Measurements from ENCODE around the gene VDR. TPM values are rescaled to one million over a fixed set of nuclear protein-coding genes. Genes with fewer than 3 reads are reported as not detected.

VDR gene
- total and polyA plus RNA-seq, 2 experiments from 2014 or later, result 23.9 to 30.5 TPM

- in situ Hi-C loops (cut with MboI), result no loop called here
- Histone ChIP-seq H3K79me2 (ENCODE audit: insufficient read depth) (no peaks in the 10 kb centered on the region), H3K9me3 (ENCODE audit: low read depth) (no peaks in the 10 kb centered on the region), H3F3A (ENCODE audit: insufficient read depth) (peaks cover 10% of the 10 kb centered on the region), H3K4me1 (ENCODE audit: insufficient read depth) (peaks cover 15% of the 10 kb centered on the region), H3K27ac (no peak overlapping the region), H3K27me3 (replicated peaks; ENCODE audit: insufficient read depth) (no peaks in the 10 kb centered on the region), H2AFZ (no peak overlapping the region), H3K4me3 (no peak overlapping the region), H3K36me3 (ENCODE audit: low read depth) (no peaks in the 10 kb centered on the region), H4K20me1 (ENCODE audit: insufficient read depth) (no peaks in the 10 kb centered on the region), H3K9ac (no peak overlapping the region), H3K9me2 (ENCODE audit: insufficient read depth) (no peaks in the 10 kb centered on the region), H3K4me2 (ENCODE audit: unreplicated experiment) (peak overlapping the region; percentile 5)
- TF ChIP-seq EZH2phosphoT487 (IDR thresholded peaks at IDR 0.05; ENCODE audit: insufficient read depth, low read depth), result no peak
- WGBS, 2 experiments (ENCODE audit: low coverage in 1 of 2, low lambda C conversion rate in 2 of 2, missing lambda C conversion rate in 2 of 2), result 96 to 100% methylated on average over 1 of the region's 1 CpG
- peak; percentile 42 for DNase-seq
Observed at GRCh38 chr12:47938093-47938492, 33.3 kb upstream of the VDR start.

- peaks cover 10% of the 10 kb centered on the region for H3F3A ChIP-seq (ENCODE audit: insufficient read depth)
- H3K9ac ChIP-seq, result no peak overlapping the region
- no peak overlapping the region for H3K4me3 ChIP-seq
- no peaks in the 10 kb centered on the region for H4K20me1 ChIP-seq (ENCODE audit: insufficient read depth)
- peak; percentile 89 for DNase-seq
- H3K9me2 ChIP-seq (ENCODE audit: insufficient read depth), result no peaks in the 10 kb centered on the region
- peaks cover 15% of the 10 kb centered on the region for H3K4me1 ChIP-seq (ENCODE audit: insufficient read depth)
- TF ChIP-seq EZH2 (IDR thresholded peaks at IDR 0.05; ENCODE audit: insufficient read depth, poor library complexity, severe bottlenecking), result no peak
- TF ChIP-seq EZH2phosphoT487 (IDR thresholded peaks at IDR 0.05; ENCODE audit: insufficient read depth, low read depth), result no peak
- H3K27ac ChIP-seq, result no peak overlapping the region
- peak overlapping the region; percentile 45 for H3K4me2 ChIP-seq (ENCODE audit: unreplicated experiment)
- no peaks in the 10 kb centered on the region for H3K36me3 ChIP-seq (ENCODE audit: low read depth)
- H3K79me2 ChIP-seq (ENCODE audit: insufficient read depth), result no peaks in the 10 kb centered on the region
- in situ Hi-C loops (cut with MboI), result no loop called here
- 0 out of 2 replicates have a peak, but pooled peaks cover 6% of the 10 kb centered on the region for H3K27me3 ChIP-seq (replicated peaks; ENCODE audit: insufficient read depth)
- WGBS, 2 experiments (ENCODE audit: low coverage in 1 of 2, low lambda C conversion rate in 2 of 2, missing lambda C conversion rate in 2 of 2), result 9 to 10% methylated on average over 9 of the region's 9 CpGs
- H2AFZ ChIP-seq, result 0 out of 2 replicates have a peak overlapping the region, but pooled peaks have one; percentile 9
- H3K9me3 ChIP-seq (ENCODE audit: low read depth), result no peaks in the 10 kb centered on the region
Observed at GRCh38 chr12:47935184-47935583, 30.4 kb upstream of the VDR start.

- 42% methylated on average over 1 of the region's 1 CpG for WGBS, 2 experiments (ENCODE audit: low coverage in 1 of 2, low lambda C conversion rate in 2 of 2, missing lambda C conversion rate in 2 of 2)
- H3K4me1 ChIP-seq (ENCODE audit: insufficient read depth), result peaks cover 10% of the 10 kb centered on the region
- H3K4me3 ChIP-seq, result no peak overlapping the region
- peaks cover 22% of the 10 kb centered on the region for H3K27me3 ChIP-seq (replicated peaks; ENCODE audit: insufficient read depth)
- no peak overlapping the region for H2AFZ ChIP-seq
- H4K20me1 ChIP-seq (ENCODE audit: insufficient read depth), result no peaks in the 10 kb centered on the region
- peaks cover 10% of the 10 kb centered on the region for H3F3A ChIP-seq (ENCODE audit: insufficient read depth)
- no peak for TF ChIP-seq EZH2phosphoT487 (IDR thresholded peaks at IDR 0.05; ENCODE audit: insufficient read depth, low read depth)
- no peak for TF ChIP-seq EZH2 (IDR thresholded peaks at IDR 0.05; ENCODE audit: insufficient read depth, poor library complexity, severe bottlenecking)
- H3K36me3 ChIP-seq (ENCODE audit: low read depth), result no peaks in the 10 kb centered on the region
- H3K27ac ChIP-seq, result no peak overlapping the region
- no peaks in the 10 kb centered on the region for H3K9me2 ChIP-seq (ENCODE audit: insufficient read depth)
- no peaks in the 10 kb centered on the region for H3K9me3 ChIP-seq (ENCODE audit: low read depth)
- no peak for DNase-seq
- no peaks in the 10 kb centered on the region for H3K79me2 ChIP-seq (ENCODE audit: insufficient read depth)
- in situ Hi-C loops (cut with MboI), result no loop called here
- no peak overlapping the region for H3K9ac ChIP-seq
- no peak overlapping the region for H3K4me2 ChIP-seq (ENCODE audit: unreplicated experiment)
Observed at GRCh38 chr12:47931187-47931586, 26.4 kb upstream of the VDR start.

GRCh38 chr12:47930634-47931033 is 25.8 kb upstream of the VDR start:
- Histone ChIP-seq H3K9ac (no peak overlapping the region), H3F3A (ENCODE audit: insufficient read depth) (peaks cover 5% of the 10 kb centered on the region), H3K9me3 (ENCODE audit: low read depth) (no peaks in the 10 kb centered on the region), H4K20me1 (ENCODE audit: insufficient read depth) (no peaks in the 10 kb centered on the region), H3K4me2 (ENCODE audit: unreplicated experiment) (no peak overlapping the region), H2AFZ (no peak overlapping the region), H3K4me1 (ENCODE audit: insufficient read depth) (peaks cover 9% of the 10 kb centered on the region), H3K9me2 (ENCODE audit: insufficient read depth) (no peaks in the 10 kb centered on the region), H3K27ac (no peak overlapping the region), H3K36me3 (ENCODE audit: low read depth) (no peaks in the 10 kb centered on the region), H3K79me2 (ENCODE audit: insufficient read depth) (no peaks in the 10 kb centered on the region), H3K27me3 (replicated peaks; ENCODE audit: insufficient read depth) (peaks cover 22% of the 10 kb centered on the region), H3K4me3 (no peak overlapping the region)
- no peak for TF ChIP-seq EZH2phosphoT487 (IDR thresholded peaks at IDR 0.05; ENCODE audit: insufficient read depth, low read depth)
- TF ChIP-seq EZH2 (IDR thresholded peaks at IDR 0.05; ENCODE audit: insufficient read depth, poor library complexity, severe bottlenecking), result no peak
- WGBS, 2 experiments (ENCODE audit: low coverage in 1 of 2, low lambda C conversion rate in 2 of 2, missing lambda C conversion rate in 2 of 2), result 65 to 73% methylated on average over 5 of the region's 5 CpGs
- in situ Hi-C loops (cut with MboI), result no loop called here
- no peak for DNase-seq

- DNase-seq, result no peak
- in situ Hi-C loops (cut with MboI), result no loop called here
- TF ChIP-seq EZH2phosphoT487 (IDR thresholded peaks at IDR 0.05; ENCODE audit: insufficient read depth, low read depth) (no peak), EZH2 (IDR thresholded peaks at IDR 0.05; ENCODE audit: insufficient read depth, poor library complexity, severe bottlenecking) (no peak)
- Histone ChIP-seq H3K27me3 (replicated peaks; ENCODE audit: insufficient read depth) (peaks cover 44% of the 10 kb centered on the region), H3K9ac (no peak overlapping the region), H3K9me3 (ENCODE audit: low read depth) (no peaks in the 10 kb centered on the region), H3K79me2 (ENCODE audit: insufficient read depth) (no peaks in the 10 kb centered on the region), H3F3A (ENCODE audit: insufficient read depth) (no peaks in the 10 kb centered on the region), H3K4me3 (no peak overlapping the region), H3K27ac (no peak overlapping the region), H2AFZ (no peak overlapping the region), H3K4me2 (ENCODE audit: unreplicated experiment) (no peak overlapping the region), H3K4me1 (ENCODE audit: insufficient read depth) (no peaks in the 10 kb centered on the region), H3K9me2 (ENCODE audit: insufficient read depth) (no peaks in the 10 kb centered on the region), H3K36me3 (ENCODE audit: low read depth) (no peaks in the 10 kb centered on the region), H4K20me1 (ENCODE audit: insufficient read depth) (no peaks in the 10 kb centered on the region)
- WGBS, 2 experiments (ENCODE audit: low coverage in 1 of 2, low lambda C conversion rate in 2 of 2, missing lambda C conversion rate in 2 of 2), result 51 to 56% methylated on average over 3 of the region's 3 CpGs
Observed at GRCh38 chr12:47927346-47927745, 22.6 kb upstream of the VDR start.

Data from GM23248 (cell line).